Right ventricle myocardium inferior (tissue), 1 donor: ENCODE measurements around the gene CARD10. TPM values are rescaled to one million over a fixed set of nuclear protein-coding genes. Genes with fewer than 3 reads are reported as not detected.
"Not testable (repeated sequence)": the region's sequence is repeated elsewhere in the genome, so short reads cannot be mapped to it uniquely, and the experiment has no call there.

ENCODE experiments used
- ATAC-seq: fragments of 200-7000 bp; cut with Tn5 transposase; one replicate; pipeline ENCODE4 v1.9.1; 2020; ENCODE audit warnings: mild to moderate bottlenecking, moderate library complexity
- DNase-seq: peaks from one replicate; pipeline ENCODE4 v3.0.0; 2021; ENCODE audit errors: missing footprints
- intact Hi-C: fragments of 100-400 bp; cut with DNase I; formaldehyde crosslinking; loops from one replicate; pipeline ENCODE4 v1.11.0; 2022
- total RNA-seq: library from RNA; stranded (reverse); fragmentation: NEBNext Ultra II Directional; extraction: Animal tissue kit (Norgen Biotek cat#: 25700); gene quantifications from one replicate; pipeline ENCODE4 v1.2.1, GENCODE V29; 2021
- donor health status: DM: no; HTN: yes; CAD: no; lungs with severe emphysema.

CARD10 gene
- total RNA-seq, 1 donor from 2014 or later = 10.3 TPM

- no peak for ATAC-seq
- peak; percentile 25 for DNase-seq
- intact Hi-C loops = no loop called here
Measured at GRCh38 chr22:37481347-37481907, 37.8 kb downstream of the CARD10 start.

GRCh38 chr22:37480387-37481346, 38.5 kb downstream of the CARD10 start:
- intact Hi-C loops = no loop called here
- DNase-seq (peak; percentile 48), ATAC-seq (no peak)

DNA sequence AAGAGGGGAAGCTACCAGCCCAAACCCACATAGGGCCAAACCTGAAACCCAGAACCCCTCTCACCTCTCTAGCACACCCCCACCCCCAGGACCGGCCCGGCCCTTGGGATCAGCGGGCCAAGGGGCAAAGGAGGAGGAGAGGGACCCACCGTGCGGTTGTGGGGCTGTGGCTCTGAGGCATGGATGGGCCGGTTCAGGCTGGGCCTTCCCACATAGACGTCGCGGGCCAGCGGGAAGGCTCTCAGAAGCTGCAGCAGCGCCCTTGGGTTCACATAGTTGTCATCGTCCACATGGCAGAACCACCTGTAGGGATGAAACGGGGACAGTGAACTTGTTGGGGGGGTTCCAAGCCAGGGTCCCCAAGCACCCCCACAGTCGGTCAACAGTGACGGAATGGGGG, 40.0 kb downstream of the CARD10 start:
- DNase-seq = peak; percentile 13
- intact Hi-C loops = no loop called here
- ATAC-seq = no peak

DNA sequence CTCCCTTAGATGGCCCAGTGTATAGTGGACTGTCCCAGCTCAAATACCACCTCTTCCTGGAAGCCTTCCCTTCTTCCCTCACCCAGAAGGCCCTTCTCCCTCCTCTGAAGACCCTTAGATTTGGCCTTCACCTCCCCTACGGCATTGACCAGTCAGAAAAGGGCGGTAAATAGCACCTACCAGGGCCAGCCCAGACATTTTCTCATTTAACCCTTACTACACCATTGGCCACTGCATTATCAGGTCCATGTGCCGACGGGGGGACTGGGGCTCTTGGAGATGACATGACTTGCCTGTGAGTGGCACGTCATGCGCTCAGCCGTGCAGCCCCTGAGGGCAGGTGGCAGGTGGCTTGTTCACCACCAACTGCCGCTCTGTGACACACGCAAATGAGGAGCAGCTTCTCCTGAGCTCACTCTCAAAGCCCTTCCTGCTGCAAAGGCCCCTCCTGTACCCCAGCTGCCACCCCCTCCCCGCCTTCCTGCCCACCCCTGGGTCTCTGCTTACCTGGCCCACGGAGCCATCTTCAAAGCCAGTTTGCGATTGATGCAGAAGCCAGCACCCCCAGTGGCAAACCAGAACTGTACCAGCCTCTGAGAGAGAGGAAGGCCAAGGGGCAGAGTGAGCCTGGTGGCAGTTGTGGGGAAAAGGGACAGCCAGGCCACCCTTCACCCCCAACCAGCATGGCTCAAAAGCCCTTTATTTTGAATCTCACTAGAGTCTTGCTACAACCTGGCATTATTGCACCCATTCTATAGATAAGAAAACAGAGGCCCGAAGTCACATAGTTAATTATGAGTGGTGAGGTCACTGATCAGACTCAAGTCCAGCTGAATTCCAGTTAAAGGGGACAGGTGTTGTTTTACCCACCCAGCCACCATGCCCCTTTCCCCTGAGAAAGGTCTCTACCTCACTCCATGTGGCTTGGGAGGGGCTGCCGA, 42.6 kb downstream of the CARD10 start:
- intact Hi-C loops = no loop called here
- DNase-seq (peak; percentile 34), ATAC-seq (no peak)

DNA sequence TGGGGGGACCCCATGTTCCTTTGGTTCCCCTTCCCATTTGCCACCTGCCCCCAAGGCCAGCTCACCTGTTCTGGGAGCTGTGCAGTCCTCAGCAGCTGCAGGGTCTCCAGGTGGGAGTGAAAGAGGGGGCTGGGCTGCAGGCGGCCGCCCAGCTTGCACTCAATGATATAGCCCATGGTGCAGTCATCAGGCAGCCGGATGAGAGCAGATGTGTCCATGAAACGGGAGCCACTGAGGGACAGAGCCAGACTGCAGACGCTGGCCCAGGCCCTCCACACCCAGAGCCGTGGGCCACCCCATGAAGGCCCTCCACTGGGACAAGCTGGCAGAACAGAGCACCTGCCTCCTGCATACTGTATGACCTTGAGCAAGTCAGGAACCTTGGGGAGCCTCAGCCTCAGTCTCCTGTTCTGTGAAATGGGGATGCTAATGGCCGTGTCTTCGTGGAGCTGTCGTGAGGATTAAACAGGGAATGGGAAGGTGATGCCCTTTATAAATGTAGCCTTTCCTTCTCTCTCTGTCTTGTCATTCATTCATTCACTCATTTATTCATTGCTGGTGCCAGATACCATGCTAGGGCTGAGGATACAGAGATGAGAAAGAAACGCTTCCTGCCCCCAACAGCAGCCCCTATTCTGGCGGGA, 44.6 kb downstream of the CARD10 start:
- DNase-seq (peak; percentile 49), ATAC-seq (no peak)
- intact Hi-C loops = no loop called here

GRCh38 chr22:37473437-37473946, 45.7 kb downstream of the CARD10 start:
- intact Hi-C loops = no loop called here
- ATAC-seq (no peak), DNase-seq (peak; percentile 18)

DNA sequence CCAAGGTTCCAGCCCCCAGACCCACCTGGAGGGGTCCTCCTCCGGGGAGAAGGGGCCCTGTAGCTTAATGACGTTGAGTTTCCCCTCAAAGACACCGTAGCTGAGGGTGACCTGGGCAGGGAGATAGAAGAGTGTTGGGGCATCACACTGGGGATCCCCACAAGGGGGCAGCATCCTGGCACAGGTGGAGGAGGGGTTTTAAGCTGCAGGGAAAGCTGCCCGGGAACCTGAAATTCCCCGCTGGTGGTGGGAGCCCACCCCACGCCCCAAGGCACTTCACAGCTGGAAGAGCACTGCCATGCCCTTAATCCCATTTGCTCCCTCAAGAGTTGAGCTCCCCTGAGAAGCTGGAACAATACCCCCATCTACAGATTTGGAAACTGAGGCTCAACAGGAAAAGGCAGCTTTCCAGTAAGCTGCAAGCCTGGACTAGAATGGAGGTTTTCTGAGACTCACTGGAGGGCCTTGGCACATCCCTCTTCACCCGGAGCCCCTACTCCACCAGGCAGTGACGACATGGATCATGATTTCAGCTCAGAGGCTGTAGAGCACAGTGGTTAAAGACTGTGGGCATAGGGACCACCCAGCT, 46.7 kb downstream of the CARD10 start:
- DNase-seq (peak; percentile 60), ATAC-seq (no peak)
- intact Hi-C loops = no loop called here

GRCh38 chr22:37471727-37472417, 47.3 kb downstream of the CARD10 start:
- DNase-seq = peak; percentile 26
- intact Hi-C loops = no loop called here
- ATAC-seq = no peak

GRCh38 chr22:37470087-37470445, 49.1 kb downstream of the CARD10 start:
- intact Hi-C loops = no loop called here
- ATAC-seq (no peak), DNase-seq (no peak)

- no peak for ATAC-seq
- intact Hi-C loops = no loop called here
- peak; percentile 49 for DNase-seq
Measured at GRCh38 chr22:37469416-37470086, 49.7 kb downstream of the CARD10 start.

DNA sequence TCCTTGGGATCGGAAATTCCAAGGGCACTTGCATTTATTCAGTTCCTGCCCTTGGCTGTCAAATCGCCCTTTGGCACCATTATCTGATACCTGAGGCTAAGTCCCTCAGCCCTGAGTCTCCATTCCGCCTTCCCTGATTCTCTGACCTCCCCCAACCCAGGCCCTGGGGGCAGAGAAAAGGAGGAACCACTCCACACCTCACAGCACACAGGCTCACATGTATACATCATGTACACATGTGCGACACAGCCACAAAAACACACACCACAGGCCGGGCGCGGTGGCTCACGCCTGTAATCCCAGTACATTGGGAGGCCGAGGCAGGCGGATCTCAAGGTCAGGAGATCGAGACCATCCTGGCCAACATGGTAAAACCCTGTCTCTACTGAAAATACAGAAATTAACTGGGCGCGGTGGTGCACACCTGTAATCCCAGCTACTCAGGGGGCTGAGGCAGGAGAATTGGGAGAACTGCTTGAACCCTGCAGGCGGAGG, 51.0 kb downstream of the CARD10 start:
- ATAC-seq, intact Hi-C loops: not testable (repeated sequence)
- peak; percentile 13 for DNase-seq

GRCh38 chr22:37467391-37467955, 51.7 kb downstream of the CARD10 start:
- intact Hi-C loops = no loop called here
- ATAC-seq = no peak
- DNase-seq = peak; percentile 37

GRCh38 chr22:37464181-37464580, 55.0 kb downstream of the CARD10 start:
- peak; percentile 43 for DNase-seq
- intact Hi-C loops = no loop called here
- ATAC-seq = no peak

- no peak for DNase-seq
- no peak for ATAC-seq
- intact Hi-C loops = no loop called here
Measured at GRCh38 chr22:37462983-37463382, 56.2 kb downstream of the CARD10 start.

DNA sequence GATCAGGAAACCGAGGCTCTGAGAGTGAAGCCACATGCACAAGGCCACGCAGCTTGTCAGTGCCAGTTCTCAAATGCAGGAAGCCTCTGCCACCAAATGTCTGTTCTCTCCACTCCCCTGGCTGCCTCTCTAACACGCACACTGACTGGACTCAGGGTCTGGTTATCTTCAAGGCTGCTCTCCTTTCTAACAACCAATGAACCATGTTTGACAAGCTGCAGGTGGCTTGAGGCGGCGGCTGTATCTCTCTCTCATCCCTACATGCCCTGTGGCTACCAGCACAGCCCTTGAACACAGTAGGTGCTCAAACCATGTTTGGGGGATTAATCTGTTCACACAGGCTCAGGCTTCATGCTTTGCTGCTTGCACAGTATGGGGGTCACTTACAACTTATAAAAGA, 56.8 kb downstream of the CARD10 start:
- DNase-seq (peak; percentile 45), ATAC-seq (no peak)
- intact Hi-C loops = no loop called here

DNA sequence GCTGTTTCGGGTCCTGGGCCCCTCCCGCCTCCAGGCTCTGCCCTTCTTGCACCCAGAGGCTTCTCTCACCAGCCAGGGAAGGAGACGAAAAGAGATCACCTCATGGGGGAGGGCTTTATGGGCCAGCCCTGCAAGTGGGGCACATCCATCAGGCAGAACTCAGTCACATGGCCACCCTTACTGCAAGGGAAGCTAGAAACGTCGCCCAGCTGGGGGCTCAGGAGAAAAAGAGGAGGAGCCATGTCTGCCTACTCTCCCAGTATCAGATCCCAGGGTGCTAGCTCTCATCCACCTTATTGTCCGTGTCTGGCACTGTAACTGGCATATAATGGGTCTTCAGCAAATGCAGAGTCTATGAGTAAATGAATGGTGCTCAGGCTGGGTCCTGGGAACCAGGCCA, 57.3 kb downstream of the CARD10 start:
- intact Hi-C loops = no loop called here
- ATAC-seq (no peak), DNase-seq (no peak)

DNA sequence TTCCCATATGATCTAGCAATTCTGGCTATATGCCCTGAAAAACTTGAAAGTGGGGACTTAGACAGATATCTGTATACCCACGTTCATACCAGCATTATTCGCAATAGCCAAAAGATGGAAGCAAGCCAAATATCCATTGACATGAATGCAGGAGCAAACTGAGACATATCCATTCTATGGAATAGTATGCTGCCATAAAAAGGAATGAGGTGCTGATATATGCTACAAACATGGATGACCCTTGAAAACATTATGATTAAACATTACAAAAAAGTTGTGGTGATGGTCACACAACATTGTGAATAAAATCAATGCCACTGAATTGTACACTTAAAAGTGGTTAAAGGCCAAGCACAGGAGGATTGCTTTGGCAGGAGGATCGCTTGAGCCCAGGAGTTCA, 58.5 kb downstream of the CARD10 start:
- DNase-seq = no peak
- intact Hi-C loops = no loop called here
- ATAC-seq = no peak
